B cell (primary cell): ENCODE results near the gene LBR.

Experiments
- CTCF ChIP-seq: fragments of 200-600 bp; IDR thresholded peaks from one replicate; pipeline ENCODE4 v1.8.0; 2022; ENCODE audit warnings: antibody characterized with exemption, mild to moderate bottlenecking
- EZH2 ChIP-seq: IDR thresholded peaks from 2 replicates; pipeline ENCODE4 v1.6.1; 2012; ENCODE audit warnings: borderline replicate concordance, low read depth, mild to moderate bottlenecking, moderate library complexity, low read length; ENCODE audit not compliant: insufficient read depth, poor library complexity, severe bottlenecking

- no peak for TF ChIP-seq CTCF
- TF ChIP-seq EZH2, result no peak
Measured at GRCh38 chr1:225476538-225476988, 48.7 kb upstream of the LBR start.
